ENCODE data around the gene CCDC150. TPM values are rescaled to one million over a fixed set of nuclear protein-coding genes. Genes with fewer than 3 reads are reported as not detected.

CCDC150 gene
- total and polyA plus RNA-seq, 2 of the 8 experiments (the other 6 are each of a cell fraction or from before 2014, with no cell fraction given), result 8.3 to 31.9 TPM

- TF ChIP-seq NRF1 (IDR thresholded peaks at IDR 0.05; ENCODE audit: low read depth, low read length) (no peak), EGR1 (IDR thresholded peaks at IDR 0.05; ENCODE audit: borderline replicate concordance, low read depth, low read length) (no peak), RNF2 (IDR thresholded peaks at IDR 0.05; ENCODE audit: borderline replicate concordance, low read depth, low read length, missing control alignments, poor library complexity, severe bottlenecking) (no peak), POU5F1 (IDR thresholded peaks at IDR 0.05; ENCODE audit: low read depth, low read length) (no peak)
Observed at GRCh38 chr2:196696423-196697079, 57.0 kb downstream of the CCDC150 start (continued).
